GM19395 (cell line): Measurements from ENCODE around the gene HSPA4.
"Not testable (repeated sequence)": the region's sequence is repeated elsewhere in the genome, so short reads cannot be mapped to it uniquely, and the experiment has no call there.

Experiments
- ATAC-seq: cut with Tn5 transposase; IDR thresholded peaks from one replicate; pipeline ENCODE4 v1.9.1; 2021; ENCODE audit warnings: mild to moderate bottlenecking, moderate library complexity; ENCODE audit not compliant: unreplicated experiment

Gene HSPA4

GRCh38 chr5:133121611-133122150 lies 69.9 kb downstream of the HSPA4 start:
- ATAC-seq = no peak

DNA sequence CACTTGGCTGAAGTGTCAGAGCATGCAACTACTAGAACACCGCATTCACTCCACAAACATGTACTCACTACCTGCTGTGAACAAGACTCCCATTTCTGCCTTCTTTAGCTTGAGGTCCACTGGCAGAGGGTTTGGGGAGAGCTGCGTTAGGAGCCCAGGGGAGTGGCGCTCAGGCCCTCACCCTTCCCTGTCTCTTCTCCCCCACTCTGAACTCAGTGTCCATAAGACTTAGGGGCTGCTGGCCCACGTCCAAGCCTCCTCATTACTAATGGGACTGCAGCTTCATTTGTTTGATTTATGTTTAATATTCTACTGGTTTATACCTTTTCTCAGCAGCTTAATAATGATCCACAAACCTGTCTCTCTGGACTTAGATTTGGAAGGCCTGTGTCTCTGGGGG lies 70.9 kb downstream of the HSPA4 start:
- ATAC-seq = no peak

- peak; percentile 72 for ATAC-seq
Measured at GRCh38 chr5:133123297-133123696, 71.5 kb downstream of the HSPA4 start.

DNA sequence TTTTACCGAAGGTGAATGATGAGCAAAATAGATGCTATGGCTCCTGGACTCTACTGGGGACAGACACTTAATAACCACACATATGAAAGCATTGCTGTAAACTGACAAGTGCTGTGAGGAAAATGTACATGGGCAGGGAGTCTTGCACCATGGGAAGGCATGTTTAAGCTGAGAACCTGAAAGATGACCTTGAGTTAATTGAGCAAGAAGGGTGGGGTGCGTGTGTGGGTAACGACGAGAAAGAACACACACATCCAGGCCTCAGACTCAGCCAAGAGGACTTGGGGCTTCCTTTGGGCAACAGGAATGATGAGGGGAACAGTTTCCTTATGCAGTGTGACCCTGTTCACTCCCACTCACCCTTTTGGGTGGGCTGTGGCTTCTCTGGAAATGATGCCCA lies 73.1 kb downstream of the HSPA4 start:
- ATAC-seq = no peak

- no peak for ATAC-seq
Measured at GRCh38 chr5:133128066-133128465, 76.3 kb downstream of the HSPA4 start.

DNA sequence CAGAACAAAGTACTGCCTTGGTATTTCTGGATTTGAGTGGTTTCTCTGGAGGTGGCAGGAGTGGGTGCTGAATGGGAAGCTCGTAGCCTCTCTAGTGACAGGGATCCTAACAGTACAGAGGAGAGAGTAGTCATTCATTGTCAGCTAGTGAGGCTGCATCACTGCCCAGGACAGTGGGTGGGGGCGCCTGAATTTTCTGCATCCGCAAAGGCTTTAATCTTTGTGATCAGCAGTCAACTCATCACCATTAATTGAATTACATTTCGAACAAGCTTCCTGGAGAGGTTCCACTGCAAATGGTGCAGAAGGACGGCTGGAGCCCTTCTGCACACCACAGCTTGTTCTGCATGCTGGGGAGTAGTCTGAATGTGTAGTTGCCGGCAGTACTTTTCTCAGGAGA lies 77.5 kb downstream of the HSPA4 start:
- ATAC-seq = no peak

DNA sequence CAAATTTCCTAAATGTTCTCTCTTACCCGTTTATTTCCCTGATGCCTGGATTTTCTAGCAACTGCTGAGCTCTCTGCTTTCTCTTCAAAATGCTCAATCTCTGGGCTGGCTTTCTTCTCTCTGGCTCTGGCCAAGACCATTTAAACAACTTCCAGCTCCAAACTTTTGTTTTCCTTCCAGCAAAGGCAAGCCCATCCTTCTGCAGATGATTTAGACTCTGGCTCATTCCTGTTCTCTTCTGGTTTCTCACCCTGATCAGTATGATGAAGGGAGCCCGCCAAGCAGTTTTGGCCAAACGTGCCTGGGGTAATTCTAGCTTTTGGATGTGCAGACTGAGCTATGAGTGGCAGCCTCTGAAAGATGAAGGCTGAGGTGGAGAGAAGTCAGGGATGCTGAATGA lies 78.1 kb downstream of the HSPA4 start:
- no peak for ATAC-seq

DNA sequence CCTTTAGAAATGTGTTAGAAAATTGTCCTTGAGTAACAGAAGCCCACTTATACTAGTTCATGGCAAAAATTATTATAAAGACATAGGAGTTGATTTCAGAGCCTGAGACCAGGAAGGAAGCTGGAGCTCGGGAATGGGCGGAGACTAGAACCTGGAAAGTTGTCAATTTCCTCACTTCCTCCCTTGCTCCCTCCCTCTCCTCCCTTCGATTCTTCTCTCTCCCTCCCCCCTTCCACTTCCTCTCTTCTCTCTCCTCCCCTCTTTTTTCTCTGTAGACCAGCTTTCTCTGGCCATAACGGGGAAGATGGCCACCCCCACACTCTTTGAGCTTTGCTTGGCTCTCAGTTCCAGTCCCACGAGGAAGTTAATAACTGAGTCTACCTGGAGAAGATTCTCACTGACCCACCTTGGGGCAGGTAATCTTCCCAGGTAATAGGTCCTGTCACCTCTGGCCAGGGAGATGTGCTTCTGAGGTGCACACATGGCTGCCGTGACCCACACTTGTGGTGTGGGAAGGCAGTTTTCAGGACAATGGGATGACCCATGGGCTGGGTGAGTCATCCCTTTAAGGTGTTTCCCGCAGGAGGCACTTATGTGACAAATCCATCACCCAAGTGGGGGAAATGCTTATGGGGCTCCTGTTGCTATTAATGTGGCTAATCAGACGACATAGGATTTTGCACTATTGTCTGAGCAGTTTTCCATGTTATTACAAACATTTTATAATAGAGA lies 78.7 kb downstream of the HSPA4 start:
- ATAC-seq = no peak

DNA sequence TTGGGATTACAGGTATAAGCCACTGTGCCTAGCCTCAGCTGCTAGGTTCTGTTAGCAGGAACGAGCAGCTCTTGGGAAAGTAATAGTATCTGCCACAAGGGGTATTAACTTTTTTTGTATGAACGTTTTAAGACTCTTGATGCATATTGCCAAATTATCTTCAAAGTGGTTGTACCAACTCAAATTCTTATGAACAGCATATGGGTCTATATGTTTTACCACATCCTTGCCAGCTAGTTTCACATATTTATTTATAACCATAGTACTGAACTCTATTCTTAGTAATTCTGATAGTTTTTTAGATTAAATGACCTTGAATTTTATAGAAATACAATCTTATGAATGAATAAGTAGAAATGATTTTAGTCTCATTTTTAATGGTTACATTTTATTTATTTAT lies 80.9 kb downstream of the HSPA4 start:
- ATAC-seq = no peak

DNA sequence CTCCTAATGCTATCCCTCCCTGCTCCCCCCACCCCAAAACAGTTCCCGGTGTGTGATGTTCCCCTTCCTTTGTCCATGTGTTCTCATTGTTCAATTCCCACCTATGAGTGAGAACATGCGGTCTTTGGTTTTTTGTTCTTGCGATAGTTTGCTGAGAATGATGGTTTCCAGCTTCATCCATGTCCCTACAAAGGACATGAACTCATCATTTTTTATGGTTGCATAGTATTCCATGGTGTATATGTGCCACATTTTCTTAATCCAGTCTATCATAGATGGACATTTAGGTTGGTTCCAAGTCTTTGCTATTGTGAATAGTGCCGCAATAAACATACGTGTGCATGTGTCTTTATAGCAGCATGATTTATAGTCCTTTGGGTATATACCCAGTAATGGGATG lies 81.4 kb downstream of the HSPA4 start:
- ATAC-seq = not testable (repeated sequence)

GRCh38 chr5:133136890-133137289 lies 85.1 kb downstream of the HSPA4 start:
- not testable (repeated sequence) for ATAC-seq

GRCh38 chr5:133140311-133140710 lies 88.5 kb downstream of the HSPA4 start:
- ATAC-seq = no peak

DNA sequence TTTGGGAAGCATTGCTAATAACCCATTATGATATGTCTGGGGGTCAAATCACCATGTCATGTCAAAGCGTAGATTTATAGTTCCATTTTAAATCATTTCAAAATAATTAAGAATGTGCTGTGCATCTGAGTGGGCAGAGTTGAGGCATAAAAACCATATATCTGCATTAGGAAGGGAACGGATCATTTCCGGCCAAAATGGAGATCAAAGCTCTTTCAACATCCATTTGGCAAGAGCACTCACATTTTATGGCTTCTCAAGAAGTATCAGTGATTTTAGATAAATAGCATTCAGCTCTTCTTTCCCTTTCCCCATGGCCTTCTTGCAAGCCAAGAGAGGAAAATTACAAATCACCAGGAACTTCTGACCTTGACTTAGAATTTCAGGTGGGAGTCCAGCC lies 89.9 kb downstream of the HSPA4 start:
- ATAC-seq = no peak

DNA sequence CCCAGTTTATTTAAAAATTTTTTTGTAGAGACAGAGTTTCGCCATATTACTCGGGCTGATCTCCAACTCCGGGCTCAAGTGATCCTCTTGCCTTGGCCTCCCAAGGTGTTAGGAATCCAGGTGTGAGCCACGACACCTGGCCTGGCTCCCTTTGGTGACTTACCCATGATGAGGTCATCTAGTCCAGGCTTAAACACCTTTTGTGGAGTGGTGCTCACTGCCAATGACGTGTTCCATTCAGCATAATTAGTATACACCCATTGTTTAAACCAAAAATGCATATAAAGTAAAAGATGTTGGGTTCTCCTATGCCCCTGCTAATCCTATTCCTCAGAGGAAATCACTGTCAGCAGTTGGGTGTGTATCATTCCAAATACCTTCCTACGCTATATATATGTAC lies 91.0 kb downstream of the HSPA4 start:
- no peak for ATAC-seq

DNA sequence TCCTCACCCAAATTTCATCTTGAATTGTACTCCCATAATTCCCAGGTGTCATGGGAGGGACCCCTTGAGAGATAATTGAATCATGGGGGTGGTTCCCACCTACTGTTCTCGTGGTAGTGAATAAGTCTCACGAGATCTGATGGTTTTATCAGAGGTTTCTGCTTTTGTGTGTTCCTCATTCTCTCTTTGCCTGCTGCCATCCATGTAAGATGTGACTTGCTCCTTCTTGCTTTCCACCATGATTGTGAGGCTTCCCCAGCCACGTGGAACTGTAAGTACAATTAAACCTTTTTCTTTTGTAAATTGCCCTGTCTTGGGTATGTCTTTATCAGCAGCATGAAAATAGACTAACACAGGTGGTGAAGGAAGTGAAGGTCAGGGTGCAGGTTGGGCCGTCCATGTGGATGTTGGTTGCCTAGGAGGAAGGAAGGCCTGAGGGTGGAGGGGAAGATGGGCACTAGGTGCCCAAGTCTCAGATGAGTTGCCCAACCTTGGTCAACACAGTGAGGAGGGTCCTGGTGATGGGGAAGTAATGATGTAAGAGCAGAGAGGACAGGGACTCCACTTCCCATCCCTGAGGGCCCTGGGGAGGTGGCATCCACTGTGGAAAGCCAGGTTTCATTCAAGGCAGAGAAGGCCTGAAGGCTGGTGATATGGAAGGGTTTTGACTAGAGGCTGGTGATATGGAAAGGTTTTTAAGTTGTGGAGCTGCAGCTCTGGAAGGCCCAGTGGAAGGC lies 92.6 kb downstream of the HSPA4 start:
- ATAC-seq = no peak

- ATAC-seq = no peak
Measured at GRCh38 chr5:133145436-133146170, 93.8 kb downstream of the HSPA4 start.

DNA sequence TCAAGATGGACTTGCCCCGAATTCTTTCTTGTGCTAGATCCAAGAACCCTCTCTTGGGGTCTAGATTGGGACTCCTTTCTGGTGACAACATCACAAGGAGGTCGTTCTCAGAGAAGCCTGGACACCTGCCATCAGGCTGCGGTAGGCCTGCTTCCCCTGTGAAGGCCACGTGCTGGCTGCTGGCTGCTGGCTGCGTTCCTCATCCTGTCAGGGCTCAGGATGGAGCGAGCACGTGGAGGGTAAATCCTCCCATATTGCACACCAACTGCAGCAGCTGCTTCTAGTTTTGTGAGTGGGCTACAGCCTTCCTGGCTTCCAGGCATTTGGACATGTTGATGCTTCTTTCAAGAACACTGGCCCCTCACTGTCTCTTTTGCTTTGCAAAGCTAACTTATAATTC lies 95.6 kb downstream of the HSPA4 start:
- ATAC-seq = no peak

- ATAC-seq = no peak
Measured at GRCh38 chr5:133147815-133148567, 96.2 kb downstream of the HSPA4 start.

DNA sequence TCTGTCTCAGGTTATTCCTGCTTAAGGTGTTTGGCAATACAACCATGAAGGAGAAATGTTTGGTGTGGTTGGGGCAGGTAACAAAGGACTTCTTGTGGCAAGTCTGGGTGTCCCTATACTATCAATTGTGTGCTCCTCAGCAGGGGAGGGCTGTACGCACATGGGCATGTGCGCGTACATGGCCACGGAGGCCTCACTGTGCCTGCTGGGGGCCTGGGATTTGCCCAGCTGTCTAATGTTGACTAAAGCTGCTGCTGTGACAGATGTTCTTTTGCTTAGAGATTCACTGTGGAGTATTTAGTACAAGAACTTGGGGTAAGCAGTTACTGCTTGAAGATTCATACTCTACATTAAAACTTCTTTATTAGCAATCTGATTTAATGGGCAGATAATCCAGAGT lies 97.5 kb downstream of the HSPA4 start:
- ATAC-seq = no peak

DNA sequence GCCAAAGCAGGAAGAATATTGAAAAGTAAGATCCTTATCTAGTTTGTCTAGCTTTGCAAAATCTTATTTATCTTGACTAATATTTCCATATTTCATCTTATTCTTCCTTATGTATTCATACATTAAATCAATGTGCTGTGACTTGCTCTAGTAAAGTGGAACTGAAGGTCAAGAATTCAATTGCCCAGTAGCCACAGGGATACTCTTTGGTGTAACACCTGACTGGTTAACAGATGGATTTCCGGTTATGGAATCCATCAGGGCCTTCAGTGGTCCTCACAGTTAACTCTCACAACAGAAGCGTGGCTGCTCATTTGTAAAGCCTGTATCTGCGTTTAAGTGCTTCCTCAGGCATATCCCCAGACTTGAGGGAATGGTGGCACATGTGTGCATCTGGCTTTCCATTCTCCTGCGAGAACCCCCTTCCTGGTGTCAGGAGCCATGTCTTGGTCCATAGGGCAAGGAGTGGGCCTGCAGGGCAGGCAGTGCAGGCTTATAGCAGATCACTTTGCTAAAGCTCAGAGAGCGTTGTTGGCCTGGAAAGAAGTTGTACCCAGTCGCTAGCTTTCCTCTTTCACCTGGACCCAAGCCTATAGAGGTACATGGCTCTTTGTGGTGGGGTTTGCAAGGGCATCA lies 99.2 kb downstream of the HSPA4 start:
- ATAC-seq = no peak
